SH-SY5Y (cell line): Measurements from ENCODE around the gene NELFCD.

ENCODE experiments used
- GATA2 ChIP-seq: IDR thresholded peaks from 2 replicates; pipeline ENCODE4 v1.6.1; 2011; ENCODE audit warnings: mild to moderate bottlenecking, low read depth, low read length
- GATA3 ChIP-seq: IDR thresholded peaks from 2 replicates; pipeline ENCODE4 v1.6.1; 2011; ENCODE audit warnings: low read depth, mild to moderate bottlenecking, low read length, moderate library complexity

DNA sequence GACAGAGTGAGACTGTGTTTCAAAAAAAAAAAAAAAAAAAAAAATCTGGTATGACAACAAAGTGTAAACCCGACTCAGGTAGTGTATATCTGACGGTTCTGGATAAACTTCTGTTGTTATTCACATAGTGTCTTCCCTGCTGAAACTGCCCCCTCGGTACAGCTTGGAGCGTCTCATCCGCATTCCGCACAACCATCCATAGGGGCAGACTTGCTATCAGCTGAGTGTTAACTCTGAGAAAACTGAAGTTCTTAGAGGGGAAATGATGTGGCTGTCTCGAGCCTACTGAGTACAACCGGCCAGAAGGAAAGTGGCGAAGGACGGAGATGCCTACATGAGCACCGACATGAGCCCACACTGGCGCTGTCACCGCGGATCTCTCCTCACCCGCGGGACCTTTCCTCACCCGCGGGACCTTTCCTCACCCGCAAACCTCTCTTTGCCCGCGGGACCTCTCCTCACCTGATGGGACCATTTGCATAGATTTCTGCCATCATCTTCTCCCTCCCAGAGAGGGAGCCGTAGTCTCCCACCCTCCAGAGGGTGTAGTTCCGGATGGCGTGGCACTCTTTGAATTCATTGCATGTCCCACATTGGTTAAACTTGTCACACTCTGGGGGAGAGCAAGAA is 16.2 kb downstream of the NELFCD start:
- TF ChIP-seq GATA2: no peak
- TF ChIP-seq GATA3: no peak
